ENCODE data around the gene DMD.
A peak's percentile ranks its signal among the peaks of the same experiment; 100 is the strongest.

DMD gene

GRCh38 chrX:31209005-31209628 lies 2002.2 kb downstream of the DMD start:
- DNase-seq, result peak in 1 of 2 experiments; percentile 55

GRCh38 chrX:31201503-31201902 lies 2009.8 kb downstream of the DMD start:
- no peak for DNase-seq

DNA sequence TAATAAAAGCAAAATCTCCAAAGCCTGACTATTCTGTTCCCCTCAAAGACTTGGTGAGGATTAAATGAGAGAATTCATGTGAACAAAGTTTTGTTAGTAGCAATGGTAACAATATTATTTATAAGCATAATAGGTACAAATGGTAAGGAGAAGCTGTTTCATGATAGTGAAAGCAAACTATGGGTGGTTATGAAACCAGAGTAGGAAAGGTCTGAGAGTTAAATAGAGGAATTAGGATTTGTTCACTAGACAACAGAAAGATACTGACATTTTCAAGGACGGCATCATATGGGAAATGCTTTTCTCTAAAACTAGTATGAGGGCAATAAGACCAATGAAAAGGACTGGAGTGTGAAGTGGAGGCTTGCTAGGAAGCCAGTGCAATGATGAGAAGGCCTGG lies 2010.9 kb downstream of the DMD start:
- DNase-seq, result no peak

DNA sequence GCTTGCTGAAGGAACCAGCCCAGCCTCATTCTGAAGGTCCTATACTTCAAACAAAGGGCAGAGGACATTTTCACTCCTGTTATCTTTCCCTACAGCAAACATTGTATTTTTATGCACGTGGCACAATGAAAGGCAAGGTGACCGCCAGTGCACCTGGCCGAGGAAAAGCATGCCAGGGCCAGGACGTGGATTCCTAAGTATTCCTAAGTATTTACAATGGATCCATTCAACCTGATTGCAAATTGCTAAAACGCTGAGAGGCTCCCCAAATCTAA lies 2011.6 kb downstream of the DMD start:
- DNase-seq, result no peak

DNA sequence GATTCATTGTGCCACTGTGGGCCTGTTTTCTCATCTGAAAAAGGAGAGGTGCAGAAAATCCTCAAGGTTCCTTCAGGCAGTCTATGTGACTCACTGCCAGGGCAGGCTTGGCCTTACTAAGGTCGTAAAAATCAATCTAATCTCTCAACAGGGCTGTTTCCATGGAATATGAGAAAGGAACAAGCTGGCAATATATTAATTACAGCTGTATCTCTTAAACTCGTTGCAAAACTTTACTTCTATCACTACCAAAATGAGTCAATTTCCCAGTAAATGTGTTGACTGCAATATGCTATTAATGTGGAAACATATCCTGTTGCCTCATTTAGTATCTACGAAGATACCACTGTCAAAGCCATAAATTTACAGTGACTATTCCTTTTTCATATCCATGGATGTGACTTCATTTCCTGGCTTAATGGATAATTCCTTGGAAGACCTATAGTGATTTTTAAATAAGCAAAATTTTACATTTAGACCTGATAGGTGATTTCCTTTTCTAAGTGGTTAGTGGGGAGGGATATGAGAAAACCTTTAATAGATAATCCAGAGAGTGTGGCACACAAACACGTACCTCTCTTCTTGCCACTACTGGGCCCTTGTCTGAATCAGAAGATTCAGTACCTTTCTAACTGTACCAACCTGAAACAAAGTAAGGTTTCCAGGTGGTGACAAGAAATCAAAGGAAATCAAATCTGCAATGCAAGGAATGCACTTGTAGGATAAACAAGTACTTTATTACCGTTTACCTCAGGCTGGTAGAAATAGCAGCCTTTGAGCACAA lies 2012.1 kb downstream of the DMD start:
- DNase-seq, result no peak

- DNase-seq, result no peak
These were observed 2021.0 kb downstream of the DMD start for GRCh38 chrX:31190221-31190975.

- no peak for DNase-seq
These were observed 2024.5 kb downstream of the DMD start for GRCh38 chrX:31186693-31187338.

DNA sequence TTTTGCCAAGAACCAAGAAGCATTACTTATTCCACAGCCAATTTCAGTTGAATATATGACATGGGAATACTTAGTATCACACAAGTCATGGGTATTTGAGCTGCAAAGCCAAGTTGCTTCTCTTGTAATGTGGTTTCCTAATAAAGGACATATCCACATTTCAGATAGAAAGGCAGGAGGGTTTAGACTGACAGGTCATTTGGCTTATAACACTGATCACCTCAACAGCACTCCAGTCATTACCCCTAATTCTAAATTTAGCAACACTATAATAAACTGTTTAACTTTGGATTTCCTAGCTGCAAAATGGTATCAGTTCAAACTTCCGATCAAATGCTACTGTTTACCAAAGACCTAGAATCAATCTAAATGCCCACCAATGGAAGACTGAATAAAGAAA lies 2025.5 kb downstream of the DMD start:
- no peak for DNase-seq

DNA sequence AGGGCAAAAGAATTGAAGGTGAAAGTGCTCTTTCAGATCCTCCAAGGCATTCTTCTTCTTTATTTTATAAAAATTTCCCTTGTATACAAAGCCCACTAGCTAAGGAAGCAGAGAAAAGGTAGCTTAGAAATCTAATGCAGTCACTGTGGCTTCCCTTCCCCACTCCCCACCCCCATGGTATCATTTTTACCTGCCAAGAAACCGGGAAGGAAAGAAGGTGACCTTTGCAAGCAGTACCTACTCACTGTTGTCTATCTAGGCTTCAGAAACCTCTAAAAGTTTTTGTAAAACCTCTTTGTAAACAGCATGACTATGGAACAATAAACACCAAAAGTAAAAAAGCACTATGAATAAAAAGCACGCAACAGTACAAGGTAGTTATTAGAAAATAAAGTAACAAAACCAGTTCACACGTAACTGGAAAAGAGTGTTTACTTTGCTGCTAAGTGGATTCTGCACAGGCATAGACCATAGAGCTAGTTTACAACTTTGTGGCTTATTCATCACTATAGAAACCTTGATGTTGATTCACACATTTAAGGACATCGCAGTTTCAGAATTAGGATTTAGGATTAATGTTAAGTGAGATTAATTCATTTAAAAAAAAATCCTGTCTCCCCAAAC lies 2029.9 kb downstream of the DMD start:
- DNase-seq, result no peak

GRCh38 chrX:31179203-31179602 lies 2032.1 kb downstream of the DMD start:
- no peak for DNase-seq

DNA sequence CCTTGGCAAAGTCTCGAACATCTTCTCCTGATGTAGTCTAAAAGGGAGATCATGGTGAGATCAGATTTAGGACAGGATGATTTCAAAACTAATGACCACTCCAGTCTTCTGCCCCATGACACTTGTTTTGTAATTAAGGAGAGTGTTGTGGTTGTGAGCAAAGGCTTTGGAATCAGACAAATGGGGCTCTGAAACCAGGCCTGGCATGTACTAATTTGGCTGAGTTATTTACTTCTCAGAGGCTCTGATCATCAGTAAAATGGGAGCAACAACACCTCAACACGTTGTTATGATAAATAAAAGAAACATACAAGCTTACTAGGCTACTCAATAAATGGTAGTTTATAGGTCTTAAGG lies 2032.6 kb downstream of the DMD start:
- DNase-seq, result no peak

DNA sequence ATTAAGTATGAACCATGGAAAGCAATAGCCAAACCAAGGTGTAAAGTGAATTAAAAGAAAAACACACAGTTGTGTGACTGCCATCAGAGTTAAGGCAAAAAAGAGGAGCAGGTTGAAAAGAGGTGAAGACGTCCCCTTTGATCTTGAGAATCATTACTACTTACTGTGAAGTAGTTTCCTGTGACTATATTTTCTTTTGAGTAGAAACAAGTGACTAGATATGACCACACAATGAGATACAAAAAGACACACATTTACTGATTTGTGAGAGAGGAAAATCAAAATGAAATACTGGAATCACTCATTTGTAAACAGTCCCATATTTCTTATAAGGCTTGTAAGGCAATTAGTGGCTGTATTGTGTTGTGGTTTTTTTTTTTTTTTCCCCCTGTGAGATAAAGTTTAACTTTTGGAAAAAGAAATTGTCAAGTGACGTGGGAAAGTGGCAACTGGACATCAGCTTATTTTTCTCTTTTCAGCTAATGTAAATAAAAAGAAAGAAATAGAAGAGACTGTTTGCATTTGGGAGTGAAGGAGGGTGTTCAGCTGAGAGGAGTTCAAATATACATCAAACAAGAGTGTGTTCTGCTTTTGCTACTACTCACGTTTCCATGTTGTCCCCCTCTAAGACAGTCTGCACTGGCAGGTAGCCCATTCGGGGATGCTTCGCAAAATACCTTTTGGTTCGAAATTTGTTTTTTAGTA lies 2033.1 kb downstream of the DMD start:
- no peak for DNase-seq

DNA sequence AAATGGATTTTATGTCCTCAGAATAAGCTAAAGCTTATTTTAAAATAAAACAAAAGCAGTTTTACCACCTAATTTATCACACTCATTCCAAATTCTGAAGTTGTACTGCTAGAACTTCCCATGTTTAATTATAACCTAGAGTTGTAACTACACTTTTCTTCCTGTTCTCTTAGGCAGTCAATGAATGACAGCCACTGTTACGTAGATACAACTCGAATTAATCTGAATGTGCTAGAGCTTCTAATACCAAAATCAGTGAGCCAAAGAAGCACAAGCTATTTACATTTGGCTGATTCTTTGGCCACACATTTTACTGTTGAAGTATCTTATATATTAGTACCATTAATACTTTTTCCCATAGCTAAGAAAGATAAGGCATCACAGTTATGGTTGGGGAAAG lies 2040.6 kb downstream of the DMD start:
- DNase-seq, result no peak

GRCh38 chrX:31168551-31168950 lies 2042.8 kb downstream of the DMD start:
- DNase-seq, result no peak

GRCh38 chrX:31166832-31167231 lies 2044.5 kb downstream of the DMD start:
- DNase-seq, result no peak

- DNase-seq, result no peak
These were observed 2044.9 kb downstream of the DMD start for GRCh38 chrX:31166416-31166815.

- no peak for DNase-seq
These were observed 2045.9 kb downstream of the DMD start for GRCh38 chrX:31165241-31166035.

GRCh38 chrX:31154946-31155345 lies 2056.4 kb downstream of the DMD start:
- peak in 1 of 2 experiments; percentile 47 for DNase-seq

DNA sequence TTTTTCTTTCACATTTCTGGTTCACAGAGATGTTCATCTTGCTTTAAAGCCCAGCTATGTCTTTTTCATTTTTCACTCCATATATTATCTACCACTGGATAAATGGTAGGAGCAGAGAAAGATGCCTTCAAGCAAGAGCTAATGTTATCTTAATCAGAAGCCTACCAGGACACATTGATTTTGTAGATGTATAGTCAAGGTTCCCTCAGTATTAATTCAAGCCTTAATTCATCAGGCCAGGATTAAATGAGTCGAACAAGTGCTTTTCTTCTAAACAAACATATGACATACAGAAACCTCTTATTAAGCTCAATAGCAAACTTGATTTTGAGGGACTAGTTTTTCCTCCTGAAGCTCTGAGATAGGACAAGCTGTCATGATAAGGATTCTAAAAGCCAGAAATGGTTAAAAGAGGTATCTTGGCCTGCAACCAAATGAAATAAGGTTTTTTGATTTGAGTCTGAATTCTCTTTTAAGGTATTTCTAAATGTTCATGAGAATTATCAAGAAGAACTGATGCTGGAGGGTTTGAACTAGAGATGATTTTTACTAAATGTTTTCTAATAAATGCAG lies 2057.8 kb downstream of the DMD start:
- DNase-seq, result no peak

DNA sequence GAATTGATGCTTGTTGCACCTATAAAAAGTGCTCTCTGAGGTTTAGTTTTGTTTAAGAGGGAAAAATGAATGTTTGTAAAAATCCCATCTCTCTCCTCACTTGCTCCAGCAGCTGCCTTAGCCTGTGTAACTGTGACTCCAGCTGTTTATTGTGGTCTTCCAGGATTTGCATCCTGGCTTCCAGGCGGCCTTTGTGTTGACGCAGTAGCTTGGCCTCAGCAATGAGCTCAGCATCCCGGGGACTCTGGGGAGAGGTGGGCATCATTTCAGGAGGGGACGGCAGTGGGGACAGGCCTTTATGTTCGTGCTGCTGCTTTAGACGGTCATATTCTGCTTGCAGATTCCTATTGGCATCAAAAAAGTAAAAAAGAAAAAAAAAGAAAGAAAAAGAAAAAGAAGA lies 2064.2 kb downstream of the DMD start:
- no peak for DNase-seq

GRCh38 chrX:31139961-31140360 lies 2071.4 kb downstream of the DMD start:
- no peak for DNase-seq

Measured in NCI-H2081 (cell line).